ENCODE measurements around the gene JAG2. TPM values are rescaled to one million over a fixed set of nuclear protein-coding genes. Genes with fewer than 3 reads are reported as not detected.

JAG2 gene
- total RNA-seq, 3 donors from 2014 or later (not counting 1 experiment from before 2014, with no cell fraction given), result 3.5 to 6.6 (median 6.1) TPM

DNA sequence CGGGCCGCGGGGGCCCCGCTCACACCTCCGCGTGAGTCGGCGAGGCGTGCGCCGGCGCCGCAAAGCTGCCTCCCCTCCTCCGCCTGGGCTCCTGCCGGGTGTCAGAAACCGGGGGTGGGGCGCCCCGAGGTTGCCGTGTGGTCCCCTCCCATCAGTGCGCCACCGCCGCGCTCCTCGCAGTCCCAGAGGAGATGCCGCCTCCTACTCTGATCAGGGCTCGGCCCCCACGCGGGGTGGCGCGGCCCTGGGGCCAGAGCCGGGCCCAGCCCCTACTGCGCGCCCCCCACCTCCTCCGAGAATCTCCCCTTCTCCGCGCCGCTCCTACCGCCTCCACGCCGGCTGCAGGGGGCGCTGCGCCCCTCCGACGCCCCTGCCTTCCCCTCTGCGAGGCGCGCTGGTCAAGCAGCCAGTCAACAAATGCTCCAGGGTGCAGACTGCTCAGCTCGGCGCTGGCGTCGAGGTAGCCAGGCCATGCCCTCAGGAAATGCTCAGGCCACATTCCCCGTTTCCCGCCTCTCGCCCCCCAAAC is 467 bp upstream of the JAG2 start:
- H3K27ac ChIP-seq (ENCODE audit: low read length), result no peak overlapping the region
- H3K27ac Mint-ChIP-seq, result peak overlapping the region in 1 of 2 donors; percentile 29

DNA sequence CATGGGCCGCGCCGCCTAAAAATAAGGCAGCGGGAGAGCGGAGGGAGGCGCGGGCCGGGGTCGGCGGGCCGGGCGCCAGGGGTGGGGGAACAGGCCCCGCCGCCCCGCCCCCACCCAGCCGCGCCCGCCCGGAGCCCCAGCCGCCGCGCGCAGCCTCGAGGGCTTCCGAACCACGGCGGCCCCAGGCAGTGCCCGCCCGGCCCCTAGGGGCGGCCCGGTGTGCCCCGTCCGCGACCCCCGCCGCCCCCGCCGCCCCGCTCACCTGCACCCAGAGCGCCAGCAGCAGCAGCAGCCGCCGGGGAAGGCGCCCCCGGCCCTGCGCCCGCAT is 519 bp downstream of the JAG2 start:
- H3K4me3 Mint-ChIP-seq, result peak overlapping the region; percentile 67
- no peak overlapping the region for H3K27ac Mint-ChIP-seq
- no peaks in the 10 kb centered on the region for H3K9me3 Mint-ChIP-seq
- TF ChIP-seq, protein P1, sequence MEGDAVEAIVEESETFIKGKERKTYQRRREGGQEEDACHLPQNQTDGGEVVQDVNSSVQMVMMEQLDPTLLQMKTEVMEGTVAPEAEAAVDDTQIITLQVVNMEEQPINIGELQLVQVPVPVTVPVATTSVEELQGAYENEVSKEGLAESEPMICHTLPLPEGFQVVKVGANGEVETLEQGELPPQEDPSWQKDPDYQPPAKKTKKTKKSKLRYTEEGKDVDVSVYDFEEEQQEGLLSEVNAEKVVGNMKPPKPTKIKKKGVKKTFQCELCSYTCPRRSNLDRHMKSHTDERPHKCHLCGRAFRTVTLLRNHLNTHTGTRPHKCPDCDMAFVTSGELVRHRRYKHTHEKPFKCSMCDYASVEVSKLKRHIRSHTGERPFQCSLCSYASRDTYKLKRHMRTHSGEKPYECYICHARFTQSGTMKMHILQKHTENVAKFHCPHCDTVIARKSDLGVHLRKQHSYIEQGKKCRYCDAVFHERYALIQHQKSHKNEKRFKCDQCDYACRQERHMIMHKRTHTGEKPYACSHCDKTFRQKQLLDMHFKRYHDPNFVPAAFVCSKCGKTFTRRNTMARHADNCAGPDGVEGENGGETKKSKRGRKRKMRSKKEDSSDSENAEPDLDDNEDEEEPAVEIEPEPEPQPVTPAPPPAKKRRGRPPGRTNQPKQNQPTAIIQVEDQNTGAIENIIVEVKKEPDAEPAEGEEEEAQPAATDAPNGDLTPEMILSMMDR (IDR thresholded peaks at IDR 0.05), result no peak
- DNase-seq (no peak), ATAC-seq (peak in 2 of 3 donors; percentile 4 to 14)
- H3K9me3 ChIP-seq (ENCODE audit: control insufficient read depth, insufficient read depth, low read length), result no peaks in the 10 kb centered on the region
- peaks cover 0 to 19% of the 10 kb centered on the region in 2 donors for H3K27me3 Mint-ChIP-seq (ENCODE audit: low read depth in 2 of 2)
- H3K4me1 ChIP-seq (ENCODE audit: control insufficient read depth, insufficient read depth, low read length), result peaks cover 25% of the 10 kb centered on the region
- peaks cover 4 to 18% of the 10 kb centered on the region in 2 donors for H3K4me1 Mint-ChIP-seq
- intact Hi-C loops (cut with micrococcal nuclease), result loop anchor here (5.0 kb wide), 1 partner anchor 76 kb away; no protein-coding TSS in a partner anchor
- no peaks in the 10 kb centered on the region for H3K36me3 ChIP-seq (ENCODE audit: control insufficient read depth, insufficient read depth, low read length)
- no peak overlapping the region for H3K27ac ChIP-seq (ENCODE audit: low read length)
- WGBS (ENCODE audit: insufficient coverage), result under 1% methylated on average over 46 of the region's 46 CpGs
- H3K36me3 Mint-ChIP-seq, result no peaks in the 10 kb centered on the region
- no peak overlapping the region for H3K4me3 ChIP-seq (ENCODE audit: low read length)
- peaks cover 23% of the 10 kb centered on the region for H3K27me3 ChIP-seq (ENCODE audit: control insufficient read depth, insufficient read depth, low read length)

More for the DNA sequence above, 467 bp upstream of the JAG2 start:
- Mint-ChIP-seq H3K36me3 (no peaks in the 10 kb centered on the region), H3K4me1 (peaks cover 4 to 21% of the 10 kb centered on the region in 2 donors), H3K9me3 (no peaks in the 10 kb centered on the region), H3K27me3 (ENCODE audit: low read depth in 2 of 2) (peaks cover 0 to 19% of the 10 kb centered on the region in 2 donors), H3K4me3 (peak overlapping the region; percentile 70)
- 3% methylated on average over 54 of the region's 54 CpGs for WGBS (ENCODE audit: insufficient coverage)
- intact Hi-C loops (cut with micrococcal nuclease), result loop anchor here (5.0 kb wide), 1 partner anchor 77 kb away; no protein-coding TSS in a partner anchor
- peaks cover 33% of the 10 kb centered on the region for H3K4me1 ChIP-seq (ENCODE audit: control insufficient read depth, insufficient read depth, low read length)
- DNase-seq, result peak; percentile 40 to 63
- peaks cover 23% of the 10 kb centered on the region for H3K27me3 ChIP-seq (ENCODE audit: control insufficient read depth, insufficient read depth, low read length)
- H3K36me3 ChIP-seq (ENCODE audit: control insufficient read depth, insufficient read depth, low read length), result no peaks in the 10 kb centered on the region
- peak; percentile 56 to 73 (median 70) for ATAC-seq
- H3K9me3 ChIP-seq (ENCODE audit: control insufficient read depth, insufficient read depth, low read length), result no peaks in the 10 kb centered on the region
- TF ChIP-seq, protein P1 (IDR thresholded peaks at IDR 0.05), result peak; percentile 58
- no peak overlapping the region for H3K4me3 ChIP-seq (ENCODE audit: low read length)

DNA sequence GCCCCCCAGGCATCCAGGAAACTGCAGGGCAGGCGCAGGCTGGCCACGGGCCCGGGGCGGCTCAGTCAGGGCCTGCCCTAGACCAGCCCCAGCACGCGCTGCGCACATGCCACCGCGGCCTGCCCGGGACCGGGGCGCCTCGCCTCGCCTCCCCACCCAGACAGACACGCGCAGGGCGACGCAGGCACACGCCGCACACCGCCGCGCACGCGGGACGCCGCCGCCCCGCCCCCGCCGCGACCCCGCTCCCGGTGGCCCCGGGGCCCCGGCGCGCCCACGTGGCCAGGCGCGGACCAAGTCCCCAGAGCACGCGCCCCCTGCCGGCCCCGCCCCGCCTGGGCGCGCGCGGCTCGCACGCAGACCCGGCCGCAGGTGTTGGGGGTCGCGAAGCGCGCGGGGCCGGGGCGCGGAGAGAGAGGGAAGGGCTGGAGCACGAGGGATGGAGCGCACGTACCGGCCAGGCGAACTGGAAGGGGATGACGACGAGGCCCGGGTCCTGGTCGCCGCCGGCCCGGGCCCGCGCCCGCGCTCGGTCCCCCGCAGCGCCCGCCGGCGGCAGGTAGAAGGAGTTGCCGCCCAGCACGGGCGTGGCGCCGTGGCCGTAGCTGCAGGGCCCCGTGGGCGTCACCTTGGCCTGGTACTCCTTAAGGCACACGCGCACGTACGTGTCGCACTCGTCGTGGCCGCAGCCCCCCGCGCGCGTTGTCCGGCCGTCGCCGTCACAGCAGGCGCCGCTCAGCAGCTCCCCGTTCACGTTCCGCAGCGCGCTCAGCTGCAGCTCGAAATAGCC is 1.1 kb downstream of the JAG2 start:
- DNase-seq, result peak in 1 of 2 donors; percentile 38
- Mint-ChIP-seq H3K27ac (no peak overlapping the region), H3K4me3 (peak overlapping the region; percentile 67), H3K9me3 (no peaks in the 10 kb centered on the region), H3K27me3 (ENCODE audit: low read depth in 2 of 2) (peaks cover 0 to 19% of the 10 kb centered on the region in 2 donors), H3K36me3 (no peaks in the 10 kb centered on the region), H3K4me1 (peaks cover 4 to 18% of the 10 kb centered on the region in 2 donors)
- Histone ChIP-seq H3K9me3 (ENCODE audit: control insufficient read depth, insufficient read depth, low read length) (no peaks in the 10 kb centered on the region), H3K27ac (ENCODE audit: low read length) (no peak overlapping the region), H3K4me3 (ENCODE audit: low read length) (no peak overlapping the region), H3K36me3 (ENCODE audit: control insufficient read depth, insufficient read depth, low read length) (no peaks in the 10 kb centered on the region), H3K27me3 (ENCODE audit: control insufficient read depth, insufficient read depth, low read length) (peaks cover 23% of the 10 kb centered on the region), H3K4me1 (ENCODE audit: control insufficient read depth, insufficient read depth, low read length) (peaks cover 23% of the 10 kb centered on the region)
- intact Hi-C loops (cut with micrococcal nuclease), result loop anchor here (5.0 kb wide), 1 partner anchor 75 kb away; no protein-coding TSS in a partner anchor
- WGBS (ENCODE audit: insufficient coverage), result 4% methylated on average over 116 of the region's 116 CpGs
- ATAC-seq, result peak in 2 of 3 donors; percentile 10 to 20
- TF ChIP-seq, protein P1 (IDR thresholded peaks at IDR 0.05), result no peak

All from natural killer cell (primary cell).